Stimulated activated effector memory CD8-positive, alpha-beta T cell treated with anti-CD3 and anti-CD28 coated beads, Interleukin-12 subunit alpha, Interleukin-12 subunit beta, amount 100 ng/mL, for 72 hours (primary cell): Measurements from ENCODE around the gene ADIPOQ.
"Not testable (repeated sequence)": the region's sequence is repeated elsewhere in the genome, so short reads cannot be mapped to it uniquely, and the experiment has no call there.

ENCODE experiments used
- ATAC-seq: fragments of 150-1000 bp; cut with Tn5 transposase; 2 replicates; pipeline ENCODE4 v1.10.0; 2021
- DNase-seq, 2 donors: peaks; one replicate each; pipeline ENCODE4 v3.0.0; 2021 to 2022; ENCODE audit warnings: low spot score in 2 of 2
- H3K27ac Mint-ChIP-seq: one replicate; pipeline ENCODE4 v1.8.0; 2022; ENCODE audit warnings: mild to moderate bottlenecking, mixed read lengths
- H3K36me3 Mint-ChIP-seq: one replicate; pipeline ENCODE4 v1.8.0; 2022; ENCODE audit warnings: mild to moderate bottlenecking, mixed read lengths
- H3K4me1 Mint-ChIP-seq: one replicate; pipeline ENCODE4 v1.8.0; 2022; ENCODE audit warnings: mixed read lengths
- H3K4me3 Mint-ChIP-seq: one replicate; pipeline ENCODE4 v1.8.0; 2022; ENCODE audit warnings: mild to moderate bottlenecking, mixed read lengths
- H3K9me3 Mint-ChIP-seq: one replicate; pipeline ENCODE4 v1.8.0; 2022; ENCODE audit warnings: mixed read lengths

The ADIPOQ gene

DNA sequence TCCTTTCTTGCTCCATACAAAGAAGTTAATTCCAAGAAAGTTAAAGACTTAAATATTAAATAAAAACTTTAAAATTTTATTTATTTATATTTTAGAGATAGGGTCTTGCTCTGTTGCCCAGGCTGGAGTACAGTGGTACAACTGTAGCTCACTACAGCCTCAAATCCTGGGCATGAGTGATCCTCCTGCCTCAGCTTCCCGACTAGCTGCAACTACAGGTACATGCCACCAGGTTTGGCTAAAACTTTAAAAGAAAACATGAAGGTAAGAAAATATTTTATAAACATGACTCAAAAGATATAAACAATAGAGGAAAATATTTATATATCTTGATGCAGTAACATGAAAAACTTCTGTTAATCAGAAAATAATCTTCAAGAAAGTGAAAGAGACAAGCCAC is 33.2 kb downstream of the ADIPOQ start:
- Mint-ChIP-seq H3K4me3 (no peak overlapping the region), H3K36me3 (no peaks in the 10 kb centered on the region), H3K4me1 (peaks cover 32% of the 10 kb centered on the region), H3K27ac (no peak overlapping the region), H3K9me3 (no peaks in the 10 kb centered on the region)
- DNase-seq (peak in 1 of 2 donors; percentile 8), ATAC-seq (no peak)

DNA sequence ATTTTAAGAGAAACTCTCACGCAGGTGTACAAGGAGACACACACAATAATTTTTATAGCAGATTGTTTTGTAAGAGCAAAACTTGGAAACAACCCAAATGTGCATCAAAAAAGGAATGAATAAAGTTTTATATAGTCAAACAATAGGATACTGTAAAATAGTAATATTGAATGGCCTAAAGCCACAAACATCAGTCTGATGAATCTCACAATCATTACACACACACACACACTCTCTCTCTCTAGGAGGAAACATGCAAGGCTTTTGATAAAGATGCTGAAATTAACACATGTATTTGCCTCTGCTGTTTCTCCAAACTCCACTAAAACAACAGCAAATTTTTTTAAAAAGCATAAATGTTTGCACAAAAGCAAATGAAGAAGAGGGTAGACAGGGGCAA is 37.3 kb downstream of the ADIPOQ start:
- DNase-seq: no peak
- no peak for ATAC-seq
- H3K4me3 Mint-ChIP-seq: peak overlapping the region; percentile 20
- peaks cover 43% of the 10 kb centered on the region for H3K4me1 Mint-ChIP-seq
- no peaks in the 10 kb centered on the region for H3K9me3 Mint-ChIP-seq
- peak overlapping the region; percentile 26 for H3K27ac Mint-ChIP-seq
- H3K36me3 Mint-ChIP-seq: no peaks in the 10 kb centered on the region

DNA sequence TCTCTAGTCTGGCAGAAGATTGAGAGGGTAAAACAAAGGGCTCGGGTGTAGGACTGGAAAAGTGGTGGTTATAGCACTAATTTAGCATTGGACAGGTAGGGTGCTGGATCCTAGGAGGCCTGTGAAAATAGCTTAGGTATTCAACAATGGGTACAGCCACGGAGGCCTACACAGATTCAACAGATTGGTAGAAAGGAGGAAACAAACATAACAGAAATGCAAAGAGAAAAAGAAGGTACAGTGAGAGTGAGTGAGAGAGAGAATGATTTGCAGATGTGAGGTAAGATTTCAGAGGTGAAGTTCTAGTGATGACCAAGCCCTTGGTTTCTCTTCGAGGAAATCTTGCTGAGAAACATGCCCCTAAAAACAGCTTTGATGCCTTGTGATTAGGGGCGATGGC is 37.9 kb downstream of the ADIPOQ start:
- peak overlapping the region; percentile 20 for H3K4me3 Mint-ChIP-seq
- peak in 1 of 2 donors; percentile 64 for DNase-seq
- peak; percentile 67 for ATAC-seq
- peaks cover 47% of the 10 kb centered on the region for H3K4me1 Mint-ChIP-seq
- H3K27ac Mint-ChIP-seq: peak overlapping the region; percentile 26
- H3K9me3 Mint-ChIP-seq: no peaks in the 10 kb centered on the region
- no peaks in the 10 kb centered on the region for H3K36me3 Mint-ChIP-seq

DNA sequence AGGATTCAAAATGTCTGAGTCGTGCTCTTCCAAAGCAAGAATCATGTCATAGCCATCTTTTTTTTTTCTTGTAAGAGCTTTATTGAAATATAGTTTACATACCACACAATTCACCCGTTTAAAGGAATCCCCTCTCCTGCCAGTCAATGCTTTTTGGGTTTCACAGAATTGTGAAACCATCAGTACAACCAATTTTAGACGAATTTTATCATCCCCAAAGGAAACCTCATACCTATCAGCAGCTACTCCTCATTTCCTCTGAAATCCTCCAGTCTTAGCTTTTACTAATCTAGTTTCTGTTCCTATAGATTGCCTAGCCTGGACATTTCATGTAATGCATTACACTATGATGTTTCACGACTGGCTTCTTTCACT is 39.6 kb downstream of the ADIPOQ start:
- Mint-ChIP-seq H3K27ac (peak overlapping the region; percentile 88), H3K4me3 (peak overlapping the region; percentile 20), H3K4me1 (peaks cover 58% of the 10 kb centered on the region), H3K9me3 (no peaks in the 10 kb centered on the region), H3K36me3 (no peaks in the 10 kb centered on the region)
- ATAC-seq (peak; percentile 43), DNase-seq (no peak)

DNA sequence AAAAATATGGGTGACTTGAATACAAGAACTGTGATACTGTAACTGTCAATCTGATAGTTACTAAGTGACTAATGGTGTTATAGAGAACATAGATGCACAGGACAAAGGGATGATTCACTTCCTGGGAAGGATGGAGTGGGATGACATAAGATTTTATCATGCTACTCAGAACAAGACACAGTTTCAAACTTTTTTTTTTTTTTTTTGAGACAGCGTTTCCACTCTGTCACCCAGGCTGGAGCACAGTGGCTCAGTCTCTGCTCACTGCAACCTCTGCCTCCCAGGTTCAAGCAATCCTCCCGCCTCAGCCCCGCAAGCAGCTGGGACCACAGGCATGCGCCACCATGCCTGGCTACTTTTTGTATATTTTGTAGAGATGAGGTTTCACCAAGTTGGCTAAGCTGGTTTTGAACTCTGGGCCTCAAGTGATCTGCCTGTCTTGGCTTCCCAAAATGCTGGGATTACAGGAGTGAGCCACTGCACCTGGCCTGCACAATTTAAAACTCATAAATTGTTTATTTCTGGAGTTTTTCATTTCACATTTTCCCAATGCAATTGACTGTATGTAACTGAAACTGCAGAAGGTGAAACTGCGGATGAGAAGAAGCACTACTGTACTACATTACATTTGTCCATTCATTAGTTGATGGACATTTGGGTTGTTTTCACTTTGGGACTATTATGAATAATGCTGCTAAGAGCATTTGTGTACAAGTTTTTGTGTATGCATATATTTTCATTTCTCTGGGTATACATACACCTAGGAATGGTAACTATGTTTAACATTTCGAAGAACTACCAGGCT is 40.6 kb downstream of the ADIPOQ start:
- Mint-ChIP-seq H3K27ac (peak overlapping the region; percentile 41), H3K4me3 (peak overlapping the region; percentile 20), H3K36me3 (no peaks in the 10 kb centered on the region), H3K4me1 (peaks cover 58% of the 10 kb centered on the region), H3K9me3 (no peaks in the 10 kb centered on the region)
- ATAC-seq (peak; percentile 98), DNase-seq (peak in 1 of 2 donors; percentile 72)

DNA sequence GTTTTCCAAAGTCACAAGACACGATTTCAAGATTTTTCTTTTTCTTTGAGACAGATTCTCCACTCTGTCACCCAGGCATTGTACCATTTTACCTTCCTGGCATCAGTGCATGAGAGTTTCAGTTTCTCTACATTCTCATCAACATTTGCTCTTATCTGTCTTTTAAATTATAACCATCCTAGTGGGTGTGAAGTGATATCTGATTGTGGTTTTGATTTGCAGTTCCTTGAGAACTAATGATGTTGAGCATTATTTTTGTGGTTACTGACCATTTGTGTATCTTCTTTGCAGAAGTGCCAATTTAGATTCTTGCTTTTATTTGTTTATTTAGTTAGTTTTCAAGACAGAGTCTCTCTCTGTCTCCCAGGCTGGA is 41.2 kb downstream of the ADIPOQ start:
- Mint-ChIP-seq H3K4me3 (peak overlapping the region; percentile 20), H3K9me3 (no peaks in the 10 kb centered on the region), H3K36me3 (no peaks in the 10 kb centered on the region), H3K4me1 (peaks cover 58% of the 10 kb centered on the region), H3K27ac (peak overlapping the region; percentile 41)
- ATAC-seq: no peak
- DNase-seq: no peak

DNA sequence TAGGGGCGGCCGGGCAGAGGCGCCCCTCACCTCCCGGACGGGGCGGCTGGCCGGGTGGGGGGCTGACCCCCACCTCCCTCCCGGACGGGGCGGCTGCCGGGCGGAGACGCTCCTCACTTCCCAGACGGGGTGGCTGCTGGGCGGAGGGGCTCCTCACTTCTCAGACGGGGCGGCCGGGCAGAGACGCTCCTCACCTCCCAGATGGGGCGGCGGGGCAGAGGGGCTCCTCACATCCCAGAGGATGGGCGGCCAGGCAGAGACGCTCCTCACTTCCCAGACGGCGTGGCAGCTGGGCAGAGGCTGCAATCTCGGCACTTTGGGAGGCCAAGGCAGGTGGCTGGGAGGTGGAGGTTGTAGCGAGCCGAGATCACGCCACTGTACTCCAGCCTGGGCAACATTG is 42.4 kb downstream of the ADIPOQ start:
- not testable (repeated sequence) for H3K36me3 Mint-ChIP-seq, ATAC-seq, H3K4me3 Mint-ChIP-seq, DNase-seq, H3K9me3 Mint-ChIP-seq, H3K27ac Mint-ChIP-seq
- peaks cover 54% of the 10 kb centered on the region for H3K4me1 Mint-ChIP-seq

DNA sequence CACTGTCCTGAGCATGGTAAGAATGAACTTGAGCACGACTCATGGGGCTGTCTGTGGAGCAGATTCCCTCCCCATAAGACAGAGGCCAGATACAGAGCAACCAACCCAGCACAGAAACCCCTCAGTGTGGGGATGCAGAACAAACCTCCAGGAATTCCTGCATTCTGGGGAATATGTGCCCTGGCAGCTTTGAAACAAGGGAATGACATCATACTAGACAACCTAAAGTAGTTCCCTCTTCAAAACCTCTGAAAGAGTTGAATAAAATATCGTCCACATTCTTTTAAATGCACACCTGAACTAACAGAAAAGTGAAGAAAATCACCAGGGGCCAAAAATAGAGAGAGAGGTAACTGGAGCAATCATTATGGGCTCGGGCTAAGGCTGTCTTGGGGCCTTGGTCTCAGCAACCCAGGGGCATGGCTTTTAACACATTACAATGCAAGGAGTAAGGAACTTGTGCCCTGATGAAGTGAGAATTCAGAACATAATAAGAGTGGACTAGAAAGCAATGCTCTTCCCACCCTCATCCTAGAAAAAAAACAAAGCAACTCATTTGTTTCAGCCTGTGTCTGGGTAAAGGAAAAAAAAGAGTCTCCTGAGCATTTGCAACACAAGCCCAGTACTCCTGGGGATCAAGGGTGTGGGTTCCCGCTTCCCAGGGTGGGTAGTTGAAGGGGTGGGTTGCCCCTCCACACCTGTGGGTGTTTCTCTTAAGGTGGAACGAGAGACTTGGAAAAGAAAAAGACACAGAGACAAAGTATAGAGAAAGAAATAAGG is 43.9 kb downstream of the ADIPOQ start:
- peaks cover 43% of the 10 kb centered on the region for H3K4me1 Mint-ChIP-seq
- H3K9me3 Mint-ChIP-seq: peaks cover 3% of the 10 kb centered on the region
- no peaks in the 10 kb centered on the region for H3K36me3 Mint-ChIP-seq
- ATAC-seq (no peak), DNase-seq (no peak)
- H3K27ac Mint-ChIP-seq: peak overlapping the region; percentile 9
- H3K4me3 Mint-ChIP-seq: no peak overlapping the region

DNA sequence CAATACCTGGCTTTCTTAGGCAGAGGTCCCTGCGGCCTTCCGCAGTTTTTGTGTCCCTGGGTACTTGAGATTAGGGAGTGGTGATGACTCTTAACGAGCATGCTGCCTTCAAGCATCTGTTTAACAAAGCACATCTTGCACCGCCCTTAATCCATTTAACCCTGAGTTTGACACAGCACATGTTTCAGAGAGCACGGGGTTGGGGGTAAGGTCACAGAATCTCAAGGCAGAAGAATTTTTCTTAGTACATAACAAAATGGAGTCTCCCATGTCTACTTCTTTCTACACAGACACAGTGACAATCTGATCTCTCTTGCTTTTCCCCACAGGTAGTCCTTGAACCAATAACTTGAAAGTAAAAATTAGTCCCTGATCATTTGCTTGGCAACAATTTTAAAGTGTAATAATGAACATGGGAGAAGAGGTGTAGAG is 45.0 kb downstream of the ADIPOQ start:
- H3K4me1 Mint-ChIP-seq: peaks cover 34% of the 10 kb centered on the region
- not testable (repeated sequence) for DNase-seq, H3K27ac Mint-ChIP-seq, ATAC-seq, H3K9me3 Mint-ChIP-seq, H3K36me3 Mint-ChIP-seq, H3K4me3 Mint-ChIP-seq

DNA sequence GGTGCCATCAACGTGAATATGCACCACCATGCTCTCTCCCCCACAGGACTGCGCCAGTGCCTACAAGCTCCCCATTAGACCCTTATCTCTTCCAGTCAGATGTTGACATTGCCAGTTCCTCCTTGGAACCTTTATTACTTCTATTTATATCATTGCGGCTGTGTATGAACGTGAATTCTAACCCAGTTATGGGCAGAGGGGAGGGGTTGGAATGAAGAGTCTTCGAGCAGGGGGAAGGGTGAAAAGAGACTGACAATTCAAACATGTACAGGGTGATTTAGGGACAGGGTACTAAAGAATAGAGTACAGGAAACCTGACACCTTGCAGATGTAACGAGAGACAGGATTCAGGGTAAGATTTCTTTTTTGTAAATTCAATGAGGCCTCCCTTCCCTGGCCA is 46.1 kb downstream of the ADIPOQ start:
- DNase-seq (no peak), ATAC-seq (no peak)
- Mint-ChIP-seq H3K9me3 (peaks cover 3% of the 10 kb centered on the region), H3K4me1 (peaks cover 28% of the 10 kb centered on the region), H3K36me3 (no peaks in the 10 kb centered on the region), H3K4me3 (no peak overlapping the region), H3K27ac (peak overlapping the region; percentile 33)

DNA sequence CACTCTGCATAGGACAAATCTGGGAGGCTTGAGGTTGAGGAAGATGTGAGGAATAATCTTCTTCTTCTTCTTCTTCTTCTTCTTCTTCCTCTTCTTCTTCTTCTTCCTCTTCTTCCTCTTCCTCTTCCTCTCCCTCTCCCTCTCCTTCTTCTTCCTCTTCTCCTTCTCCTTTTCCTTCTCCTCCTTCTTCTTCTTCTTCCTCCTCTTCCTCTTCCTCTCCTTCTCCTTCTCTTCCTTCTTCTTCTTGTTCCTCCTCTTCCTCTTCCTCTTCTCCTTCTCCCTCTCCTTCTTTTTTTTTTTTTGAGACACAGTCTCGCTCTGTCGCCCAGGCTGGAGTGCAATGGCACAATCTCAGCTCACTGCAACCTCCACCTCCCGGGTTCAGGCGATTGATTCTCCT is 47.2 kb downstream of the ADIPOQ start:
- Mint-ChIP-seq H3K27ac (peak overlapping the region; percentile 33), H3K4me1 (peaks cover 23% of the 10 kb centered on the region)
- not testable (repeated sequence) for H3K36me3 Mint-ChIP-seq, DNase-seq, H3K4me3 Mint-ChIP-seq, ATAC-seq, H3K9me3 Mint-ChIP-seq

DNA sequence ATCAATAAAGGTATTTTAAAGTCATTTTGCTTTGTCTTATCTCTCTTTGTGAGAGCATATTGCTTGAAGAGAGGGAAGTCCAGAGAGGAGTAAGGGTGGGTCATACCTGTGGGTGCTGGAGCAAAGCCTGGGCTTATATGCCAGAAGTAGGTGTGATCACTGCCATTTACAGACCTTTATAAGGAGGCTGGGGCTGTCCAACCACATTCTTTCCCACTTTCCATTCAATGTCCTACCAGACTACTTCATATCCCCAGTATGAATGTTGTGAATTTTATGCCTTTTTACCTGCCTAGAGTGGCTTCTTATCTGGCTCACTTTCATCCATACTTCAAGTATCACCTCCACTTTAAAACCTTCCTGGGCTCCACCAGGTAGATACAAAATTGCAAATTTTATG is 48.4 kb downstream of the ADIPOQ start:
- H3K4me1 Mint-ChIP-seq: peaks cover 14% of the 10 kb centered on the region
- H3K9me3 Mint-ChIP-seq: peaks cover 3% of the 10 kb centered on the region
- DNase-seq (no peak), ATAC-seq (no peak)
- no peak overlapping the region for H3K4me3 Mint-ChIP-seq
- H3K27ac Mint-ChIP-seq: no peak overlapping the region
- H3K36me3 Mint-ChIP-seq: no peaks in the 10 kb centered on the region

DNA sequence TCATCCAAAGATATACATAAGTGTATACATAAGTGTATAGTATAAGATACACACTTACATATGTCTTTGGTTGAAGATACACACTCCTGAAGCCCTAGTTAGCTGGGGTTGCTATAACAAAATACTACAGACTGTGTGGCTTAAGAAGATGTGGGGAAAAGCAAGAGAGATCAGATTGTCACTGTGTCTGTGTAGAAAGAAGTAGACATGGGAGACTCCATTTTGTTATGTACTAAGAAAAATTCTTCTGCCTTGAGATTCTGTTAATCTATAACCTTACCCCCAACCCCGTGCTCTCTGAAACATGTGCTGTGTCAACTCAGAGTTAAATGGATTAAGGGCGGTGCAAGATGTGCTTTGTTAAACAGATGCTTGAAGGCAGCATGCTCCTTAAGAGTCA is 50.6 kb downstream of the ADIPOQ start:
- H3K4me1 Mint-ChIP-seq, ATAC-seq, H3K36me3 Mint-ChIP-seq, DNase-seq, H3K4me3 Mint-ChIP-seq, H3K9me3 Mint-ChIP-seq, H3K27ac Mint-ChIP-seq: not testable (repeated sequence)

DNA sequence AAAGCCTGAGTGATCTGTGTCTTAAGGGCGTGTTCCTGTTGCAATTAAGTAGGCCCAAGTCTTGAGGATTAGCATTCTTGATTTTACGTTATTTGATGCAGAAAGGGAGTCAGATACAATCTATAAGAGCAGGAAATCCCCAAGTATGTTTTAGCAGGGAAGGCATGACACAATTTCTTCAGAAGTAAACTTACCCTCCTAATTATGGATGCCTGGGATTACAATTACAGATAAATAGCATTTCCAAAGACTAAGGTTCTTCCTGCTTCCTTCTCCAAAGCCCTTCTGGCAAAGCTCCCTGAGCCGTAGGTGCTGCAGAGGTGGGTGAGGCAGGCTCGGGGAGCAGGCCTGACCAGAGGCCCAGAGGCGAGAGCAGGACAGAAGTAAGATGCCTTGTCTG is 52.9 kb downstream of the ADIPOQ start:
- ATAC-seq: no peak
- Mint-ChIP-seq H3K9me3 (no peaks in the 10 kb centered on the region), H3K36me3 (no peaks in the 10 kb centered on the region), H3K27ac (no peak overlapping the region), H3K4me3 (no peak overlapping the region), H3K4me1 (peaks cover 7% of the 10 kb centered on the region)
- DNase-seq: no peak

DNA sequence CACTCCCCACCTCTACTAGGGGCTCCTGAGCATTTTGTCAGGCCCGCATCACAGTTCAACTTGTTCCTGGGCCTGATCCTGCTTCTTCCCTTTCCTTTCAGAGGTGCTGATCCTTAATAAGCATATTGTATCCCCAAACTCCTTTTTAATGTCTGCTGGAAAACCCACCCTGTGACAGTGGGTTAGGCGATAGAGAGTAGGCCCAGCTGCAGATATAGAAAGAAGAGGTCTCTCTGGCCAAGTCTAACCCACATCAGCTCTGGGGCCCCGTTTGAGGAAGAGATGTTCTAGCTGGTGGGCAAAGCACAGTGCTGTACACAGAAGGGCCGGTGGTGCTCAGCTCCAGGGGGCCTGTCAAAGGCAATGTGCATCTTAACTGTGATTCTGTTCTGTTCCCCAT is 53.5 kb downstream of the ADIPOQ start:
- H3K9me3 Mint-ChIP-seq: no peaks in the 10 kb centered on the region
- no peak overlapping the region for H3K4me3 Mint-ChIP-seq
- DNase-seq (no peak), ATAC-seq (no peak)
- no peaks in the 10 kb centered on the region for H3K36me3 Mint-ChIP-seq
- H3K27ac Mint-ChIP-seq: peak overlapping the region; percentile 4
- H3K4me1 Mint-ChIP-seq: peaks cover 13% of the 10 kb centered on the region

DNA sequence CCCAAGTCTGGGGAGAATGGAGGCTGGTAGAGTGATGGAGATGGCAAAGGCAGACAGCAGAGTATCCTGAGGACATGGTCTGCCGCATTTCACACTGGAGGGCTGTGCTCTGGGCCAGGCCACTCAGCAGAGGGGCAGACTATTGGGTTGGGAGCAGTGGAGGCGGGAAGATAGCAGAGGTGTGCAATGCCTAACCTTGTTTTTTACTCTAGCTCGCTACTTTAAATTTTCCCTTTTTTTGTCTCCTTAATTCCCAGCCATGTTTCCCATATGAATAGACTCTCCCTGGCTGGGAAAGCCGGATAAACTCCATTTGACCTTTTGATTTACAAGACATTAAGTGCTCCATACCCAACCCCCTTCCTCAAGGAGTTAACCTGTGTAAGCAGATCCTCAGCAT is 54.4 kb downstream of the ADIPOQ start:
- Mint-ChIP-seq H3K36me3 (no peaks in the 10 kb centered on the region), H3K9me3 (no peaks in the 10 kb centered on the region), H3K4me3 (no peak overlapping the region), H3K27ac (no peak overlapping the region), H3K4me1 (peaks cover 16% of the 10 kb centered on the region)
- DNase-seq (no peak), ATAC-seq (no peak)
